ENCODE results near the gene AP3B1. TPM values are rescaled to one million over a fixed set of nuclear protein-coding genes. Genes with fewer than 3 reads are reported as not detected.

Gene AP3B1
- total and polyA plus RNA-seq, 2 experiments from 2014 or later = 32.1 to 46.3 TPM

- H4K20me1 ChIP-seq (replicated peaks; ENCODE audit: insufficient read depth) = no peaks in the 10 kb centered on the region; the same call in 1 of the 2 replicates
- no peaks in the 10 kb centered on the region for H3K36me3 Mint-ChIP-seq (ENCODE audit: low read depth)
- no peak overlapping the region; the same call in 1 of the 2 replicates for H3K27ac ChIP-seq (ENCODE audit: low read depth)
- H3K4me2 ChIP-seq = no peak overlapping the region
- peak; percentile 46 for ATAC-seq
- no peak overlapping the region for H3K27ac Mint-ChIP-seq
- TF ChIP-seq REST (IDR thresholded peaks at IDR 0.05; ENCODE audit: unreplicated experiment) (no peak), CREB1 (CRISPR knock-in tag; IDR thresholded peaks at IDR 0.05; ENCODE audit: low read depth) (no peak), EZH2phosphoT487 (IDR thresholded peaks at IDR 0.05; ENCODE audit: unreplicated experiment) (no peak), NANOG (IDR thresholded peaks at IDR 0.05; ENCODE audit: borderline replicate concordance) (no peak), CTCF (conservative IDR thresholded peaks at IDR 0.05; ENCODE audit: low read depth in 2 of 2) (no peak), ETS1 (IDR thresholded peaks at IDR 0.05) (no peak), ZNF462 (CRISPR knock-in tag; IDR thresholded peaks at IDR 0.05) (no peak), ZNF331 (CRISPR knock-in tag; IDR thresholded peaks at IDR 0.05; ENCODE audit: low read depth) (no peak), ZNF114 (CRISPR knock-in tag; IDR thresholded peaks at IDR 0.05) (no peak), STAT1 (IDR thresholded peaks at IDR 0.05; ENCODE audit: unreplicated experiment) (no peak), JUNB (IDR thresholded peaks at IDR 0.05; ENCODE audit: unreplicated experiment) (no peak), EZH2 (IDR thresholded peaks at IDR 0.05; ENCODE audit: low read depth, unreplicated experiment) (no peak), POLR2AphosphoS5 (IDR thresholded peaks at IDR 0.05; ENCODE audit: low read depth) (no peak)
- no peaks in the 10 kb centered on the region for H3K9me3 Mint-ChIP-seq
- peaks cover 34% of the 10 kb centered on the region for H3K27me3 Mint-ChIP-seq (ENCODE audit: insufficient read depth, low read depth, poor library complexity)
- no peaks in the 10 kb centered on the region for H3K9me2 ChIP-seq (ENCODE audit: insufficient read depth)
- H3K27me3 ChIP-seq (ENCODE audit: insufficient read depth) = peaks cover 6% of the 10 kb centered on the region; the same call in 1 of the 2 replicates
- no peaks in the 10 kb centered on the region for H3F3A ChIP-seq (replicated peaks; ENCODE audit: low read depth)
- DNase-seq (ENCODE audit: low spot score) = no peak
- H3K79me2 ChIP-seq (replicated peaks; ENCODE audit: insufficient read depth) = no peaks in the 10 kb centered on the region
- H3K36me3 ChIP-seq (ENCODE audit: insufficient read depth) = no peaks in the 10 kb centered on the region
- H2AFZ ChIP-seq = no peak overlapping the region
- H3K4me3 Mint-ChIP-seq = no peak overlapping the region; the same call in 2 of the 3 replicates
- no peak overlapping the region for H3K4me3 ChIP-seq
- peaks cover 49% of the 10 kb centered on the region for H3K4me1 Mint-ChIP-seq
- H3K4me1 ChIP-seq (ENCODE audit: insufficient read depth) = peaks cover 30% of the 10 kb centered on the region
Observed at GRCh38 chr5:77985247-77985646, 309.3 kb downstream of the AP3B1 start.

Data from GM23338 (cell line).